ENCODE results near the gene MMP19. TPM values are rescaled to one million over a fixed set of nuclear protein-coding genes. Genes with fewer than 3 reads are reported as not detected.
A peak's percentile ranks its signal among the peaks of the same experiment; 100 is the strongest.

Gene MMP19
- total RNA-seq, 3 donors from 2014 or later, result 1.7 to 6.6 (median 5.0) TPM

- Histone ChIP-seq H3K4me1 (ENCODE audit: low read depth) (no peaks in the 10 kb centered on the region), H3K9me3 (no peaks in the 10 kb centered on the region), H3K36me3 (ENCODE audit: low read depth) (no peaks in the 10 kb centered on the region), H3K4me3 (no peak overlapping the region)
- intact Hi-C loops (cut with DNase I, micrococcal nuclease), result no loop called here
- no peak for TF ChIP-seq CTCF (IDR thresholded peaks at IDR 0.05)
- DNase-seq (no peak), ATAC-seq (no peak)
Observed at GRCh38 chr12:55852740-55853139, 10.0 kb upstream of the MMP19 start.

GRCh38 chr12:55850893-55851292 lies 8.2 kb upstream of the MMP19 start:
- H3K4me1 ChIP-seq (ENCODE audit: low read depth), result no peaks in the 10 kb centered on the region
- no peak for ATAC-seq
- no peak for TF ChIP-seq CTCF (IDR thresholded peaks at IDR 0.05)

GRCh38 chr12:55850401-55850800 lies 7.7 kb upstream of the MMP19 start:
- Histone ChIP-seq H3K4me1 (ENCODE audit: low read depth) (no peaks in the 10 kb centered on the region), H3K9me3 (no peaks in the 10 kb centered on the region), H3K36me3 (ENCODE audit: low read depth) (no peaks in the 10 kb centered on the region), H3K4me3 (no peak overlapping the region)
- intact Hi-C loops (cut with DNase I, micrococcal nuclease), result no loop called here
- TF ChIP-seq CTCF (IDR thresholded peaks at IDR 0.05), result no peak
- DNase-seq (no peak), ATAC-seq (no peak)

More at GRCh38 chr12:55850893-55851292, 8.2 kb upstream of the MMP19 start:
- intact Hi-C loops (cut with DNase I, micrococcal nuclease), result no loop called here
- H3K9me3 ChIP-seq, result no peaks in the 10 kb centered on the region
- H3K36me3 ChIP-seq (ENCODE audit: low read depth), result no peaks in the 10 kb centered on the region
- no peak for DNase-seq
- H3K4me3 ChIP-seq, result no peak overlapping the region

- no peak overlapping the region for H3K4me3 ChIP-seq
- DNase-seq, result no peak
- H3K9me3 ChIP-seq, result no peaks in the 10 kb centered on the region
- TF ChIP-seq CTCF (IDR thresholded peaks at IDR 0.05), result no peak
- no peaks in the 10 kb centered on the region for H3K4me1 ChIP-seq (ENCODE audit: low read depth)
- ATAC-seq, result no peak
- intact Hi-C loops (cut with DNase I, micrococcal nuclease), result no loop called here
- H3K36me3 ChIP-seq (ENCODE audit: low read depth), result no peaks in the 10 kb centered on the region
Observed at GRCh38 chr12:55849616-55850343, 7.0 kb upstream of the MMP19 start.

GRCh38 chr12:55847603-55848291 lies 5.0 kb upstream of the MMP19 start:
- H3K4me1 ChIP-seq (ENCODE audit: low read depth), result no peaks in the 10 kb centered on the region
- ATAC-seq, result peak; percentile 85
- no peak for TF ChIP-seq CTCF (IDR thresholded peaks at IDR 0.05)

More at GRCh38 chr12:55847603-55848291, 5.0 kb upstream of the MMP19 start:
- no peak overlapping the region for H3K4me3 ChIP-seq
- no peaks in the 10 kb centered on the region for H3K9me3 ChIP-seq
- intact Hi-C loops (cut with DNase I, micrococcal nuclease), result no loop called here
- H3K36me3 ChIP-seq (ENCODE audit: low read depth), result no peaks in the 10 kb centered on the region
- DNase-seq, result peak; percentile 59 to 85 (median 70)

Measured in mucosa of descending colon (tissue), 3 donors.